ENCODE results near the gene HOXA2. TPM values are rescaled to one million over a fixed set of nuclear protein-coding genes. Genes with fewer than 3 reads are reported as not detected.

HOXA2 gene
- total and polyA plus RNA-seq, 2 of the 8 experiments (the other 6 are each of a cell fraction or from before 2014, with no cell fraction given), result not detected

GRCh38 chr7:27144781-27145164, 42.3 kb upstream of the HOXA2 start (continued):
- TF ChIP-seq, protein P1, sequence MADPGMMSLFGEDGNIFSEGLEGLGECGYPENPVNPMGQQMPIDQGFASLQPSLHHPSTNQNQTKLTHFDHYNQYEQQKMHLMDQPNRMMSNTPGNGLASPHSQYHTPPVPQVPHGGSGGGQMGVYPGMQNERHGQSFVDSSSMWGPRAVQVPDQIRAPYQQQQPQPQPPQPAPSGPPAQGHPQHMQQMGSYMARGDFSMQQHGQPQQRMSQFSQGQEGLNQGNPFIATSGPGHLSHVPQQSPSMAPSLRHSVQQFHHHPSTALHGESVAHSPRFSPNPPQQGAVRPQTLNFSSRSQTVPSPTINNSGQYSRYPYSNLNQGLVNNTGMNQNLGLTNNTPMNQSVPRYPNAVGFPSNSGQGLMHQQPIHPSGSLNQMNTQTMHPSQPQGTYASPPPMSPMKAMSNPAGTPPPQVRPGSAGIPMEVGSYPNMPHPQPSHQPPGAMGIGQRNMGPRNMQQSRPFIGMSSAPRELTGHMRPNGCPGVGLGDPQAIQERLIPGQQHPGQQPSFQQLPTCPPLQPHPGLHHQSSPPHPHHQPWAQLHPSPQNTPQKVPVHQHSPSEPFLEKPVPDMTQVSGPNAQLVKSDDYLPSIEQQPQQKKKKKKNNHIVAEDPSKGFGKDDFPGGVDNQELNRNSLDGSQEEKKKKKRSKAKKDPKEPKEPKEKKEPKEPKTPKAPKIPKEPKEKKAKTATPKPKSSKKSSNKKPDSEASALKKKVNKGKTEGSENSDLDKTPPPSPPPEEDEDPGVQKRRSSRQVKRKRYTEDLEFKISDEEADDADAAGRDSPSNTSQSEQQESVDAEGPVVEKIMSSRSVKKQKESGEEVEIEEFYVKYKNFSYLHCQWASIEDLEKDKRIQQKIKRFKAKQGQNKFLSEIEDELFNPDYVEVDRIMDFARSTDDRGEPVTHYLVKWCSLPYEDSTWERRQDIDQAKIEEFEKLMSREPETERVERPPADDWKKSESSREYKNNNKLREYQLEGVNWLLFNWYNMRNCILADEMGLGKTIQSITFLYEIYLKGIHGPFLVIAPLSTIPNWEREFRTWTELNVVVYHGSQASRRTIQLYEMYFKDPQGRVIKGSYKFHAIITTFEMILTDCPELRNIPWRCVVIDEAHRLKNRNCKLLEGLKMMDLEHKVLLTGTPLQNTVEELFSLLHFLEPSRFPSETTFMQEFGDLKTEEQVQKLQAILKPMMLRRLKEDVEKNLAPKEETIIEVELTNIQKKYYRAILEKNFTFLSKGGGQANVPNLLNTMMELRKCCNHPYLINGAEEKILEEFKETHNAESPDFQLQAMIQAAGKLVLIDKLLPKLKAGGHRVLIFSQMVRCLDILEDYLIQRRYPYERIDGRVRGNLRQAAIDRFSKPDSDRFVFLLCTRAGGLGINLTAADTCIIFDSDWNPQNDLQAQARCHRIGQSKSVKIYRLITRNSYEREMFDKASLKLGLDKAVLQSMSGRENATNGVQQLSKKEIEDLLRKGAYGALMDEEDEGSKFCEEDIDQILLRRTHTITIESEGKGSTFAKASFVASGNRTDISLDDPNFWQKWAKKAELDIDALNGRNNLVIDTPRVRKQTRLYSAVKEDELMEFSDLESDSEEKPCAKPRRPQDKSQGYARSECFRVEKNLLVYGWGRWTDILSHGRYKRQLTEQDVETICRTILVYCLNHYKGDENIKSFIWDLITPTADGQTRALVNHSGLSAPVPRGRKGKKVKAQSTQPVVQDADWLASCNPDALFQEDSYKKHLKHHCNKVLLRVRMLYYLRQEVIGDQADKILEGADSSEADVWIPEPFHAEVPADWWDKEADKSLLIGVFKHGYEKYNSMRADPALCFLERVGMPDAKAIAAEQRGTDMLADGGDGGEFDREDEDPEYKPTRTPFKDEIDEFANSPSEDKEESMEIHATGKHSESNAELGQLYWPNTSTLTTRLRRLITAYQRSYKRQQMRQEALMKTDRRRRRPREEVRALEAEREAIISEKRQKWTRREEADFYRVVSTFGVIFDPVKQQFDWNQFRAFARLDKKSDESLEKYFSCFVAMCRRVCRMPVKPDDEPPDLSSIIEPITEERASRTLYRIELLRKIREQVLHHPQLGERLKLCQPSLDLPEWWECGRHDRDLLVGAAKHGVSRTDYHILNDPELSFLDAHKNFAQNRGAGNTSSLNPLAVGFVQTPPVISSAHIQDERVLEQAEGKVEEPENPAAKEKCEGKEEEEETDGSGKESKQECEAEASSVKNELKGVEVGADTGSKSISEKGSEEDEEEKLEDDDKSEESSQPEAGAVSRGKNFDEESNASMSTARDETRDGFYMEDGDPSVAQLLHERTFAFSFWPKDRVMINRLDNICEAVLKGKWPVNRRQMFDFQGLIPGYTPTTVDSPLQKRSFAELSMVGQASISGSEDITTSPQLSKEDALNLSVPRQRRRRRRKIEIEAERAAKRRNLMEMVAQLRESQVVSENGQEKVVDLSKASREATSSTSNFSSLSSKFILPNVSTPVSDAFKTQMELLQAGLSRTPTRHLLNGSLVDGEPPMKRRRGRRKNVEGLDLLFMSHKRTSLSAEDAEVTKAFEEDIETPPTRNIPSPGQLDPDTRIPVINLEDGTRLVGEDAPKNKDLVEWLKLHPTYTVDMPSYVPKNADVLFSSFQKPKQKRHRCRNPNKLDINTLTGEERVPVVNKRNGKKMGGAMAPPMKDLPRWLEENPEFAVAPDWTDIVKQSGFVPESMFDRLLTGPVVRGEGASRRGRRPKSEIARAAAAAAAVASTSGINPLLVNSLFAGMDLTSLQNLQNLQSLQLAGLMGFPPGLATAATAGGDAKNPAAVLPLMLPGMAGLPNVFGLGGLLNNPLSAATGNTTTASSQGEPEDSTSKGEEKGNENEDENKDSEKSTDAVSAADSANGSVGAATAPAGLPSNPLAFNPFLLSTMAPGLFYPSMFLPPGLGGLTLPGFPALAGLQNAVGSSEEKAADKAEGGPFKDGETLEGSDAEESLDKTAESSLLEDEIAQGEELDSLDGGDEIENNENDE (IDR thresholded peaks at IDR 0.05; ENCODE audit: insufficient replicate concordance, low read length), result no peak
